M059J (cell line): ENCODE results near the gene ENPP1. TPM values are rescaled to one million over a fixed set of nuclear protein-coding genes. Genes with fewer than 3 reads are reported as not detected.
"Not testable (repeated sequence)": the region's sequence is repeated elsewhere in the genome, so short reads cannot be mapped to it uniquely, and the experiment has no call there.

Source experiments
- DNase-seq: peaks from one replicate; pipeline ENCODE4 v3.0.0-alpha.2; 2012; ENCODE audit warnings: low read depth
- total RNA-seq: library from RNA; depleted of rRNA; stranded (reverse); fragments of >200 nt; shearing (Covaris generic); gene quantifications from 2 replicates; pipeline ENCODE4 v1.2.3, GENCODE V29; 2014; rRNA removed

Gene ENPP1
- total RNA-seq, 1 experiment from 2014 or later, result 40.5 TPM

DNA sequence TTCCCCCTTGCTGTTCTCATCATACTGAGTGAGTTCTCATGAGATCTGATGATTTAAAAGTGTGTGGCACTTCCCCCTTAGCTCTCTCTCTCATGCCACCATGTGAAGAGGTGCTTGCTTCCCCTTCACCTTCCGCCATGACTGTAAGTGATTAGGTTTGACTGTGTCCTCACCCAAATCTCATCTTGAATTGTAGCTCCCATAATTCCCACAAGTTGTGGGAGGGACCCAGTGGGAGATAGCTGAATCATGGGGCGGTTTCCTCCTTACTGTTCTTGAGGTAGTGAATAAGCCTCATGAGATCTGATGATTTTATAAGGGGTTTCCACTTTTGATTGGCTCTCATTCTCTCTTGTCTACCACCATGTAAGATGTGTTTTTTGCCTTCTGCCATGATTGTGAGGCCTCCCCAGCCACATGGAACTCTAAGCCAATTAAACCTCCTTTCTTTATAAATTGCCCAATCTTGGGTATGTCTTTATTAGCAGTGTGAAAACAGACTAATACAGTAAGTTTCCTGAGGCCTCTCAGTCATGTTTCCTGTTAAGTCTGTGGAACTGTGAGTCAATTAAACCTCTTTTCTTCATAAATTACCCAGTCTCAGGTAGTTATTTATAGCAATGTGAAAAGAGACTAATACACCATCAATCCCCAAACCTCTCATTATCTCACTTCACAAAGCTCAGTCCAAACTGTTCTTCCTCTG, 108.4 kb downstream of the ENPP1 start:
- DNase-seq, result not testable (repeated sequence)

DNA sequence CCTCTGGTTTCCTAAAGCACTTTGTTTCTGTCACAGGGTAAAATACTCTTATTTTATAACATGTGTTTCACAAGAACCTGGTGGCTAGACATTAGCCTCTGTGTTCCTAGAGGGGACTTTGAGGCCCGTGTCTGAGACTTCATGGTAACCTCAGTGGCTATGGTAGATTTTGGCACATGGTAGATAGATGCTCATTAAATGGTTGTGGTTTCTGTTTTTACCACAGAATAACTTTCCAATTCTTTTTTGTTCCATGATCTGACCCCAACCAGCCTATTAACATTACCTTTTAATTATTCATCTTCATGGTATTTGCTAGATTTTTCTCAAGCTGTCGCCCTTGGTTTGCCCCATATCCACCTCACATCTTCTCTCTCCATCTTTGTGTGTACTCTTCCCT, 109.0 kb downstream of the ENPP1 start:
- peak; percentile 77 for DNase-seq

DNA sequence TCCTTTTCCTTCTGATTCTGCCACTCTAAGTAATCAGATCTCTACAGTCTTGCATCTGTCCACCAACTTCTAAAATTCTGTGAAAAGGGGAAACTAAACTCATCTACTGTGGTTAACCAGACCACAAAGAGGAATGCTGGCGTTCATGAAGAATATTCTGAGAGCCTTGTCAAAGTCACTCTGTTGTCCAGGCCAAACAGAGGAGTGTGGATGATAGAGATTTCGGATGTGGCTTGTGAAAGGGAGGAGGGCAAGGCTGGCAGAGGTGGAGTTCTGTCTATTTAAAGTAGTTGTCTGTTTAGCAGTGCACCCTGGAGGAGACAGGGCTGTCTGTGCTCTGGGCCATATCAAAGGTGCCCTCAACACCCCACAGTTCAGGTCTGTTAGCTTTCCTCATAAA, 109.5 kb downstream of the ENPP1 start:
- peak; percentile 93 for DNase-seq

DNA sequence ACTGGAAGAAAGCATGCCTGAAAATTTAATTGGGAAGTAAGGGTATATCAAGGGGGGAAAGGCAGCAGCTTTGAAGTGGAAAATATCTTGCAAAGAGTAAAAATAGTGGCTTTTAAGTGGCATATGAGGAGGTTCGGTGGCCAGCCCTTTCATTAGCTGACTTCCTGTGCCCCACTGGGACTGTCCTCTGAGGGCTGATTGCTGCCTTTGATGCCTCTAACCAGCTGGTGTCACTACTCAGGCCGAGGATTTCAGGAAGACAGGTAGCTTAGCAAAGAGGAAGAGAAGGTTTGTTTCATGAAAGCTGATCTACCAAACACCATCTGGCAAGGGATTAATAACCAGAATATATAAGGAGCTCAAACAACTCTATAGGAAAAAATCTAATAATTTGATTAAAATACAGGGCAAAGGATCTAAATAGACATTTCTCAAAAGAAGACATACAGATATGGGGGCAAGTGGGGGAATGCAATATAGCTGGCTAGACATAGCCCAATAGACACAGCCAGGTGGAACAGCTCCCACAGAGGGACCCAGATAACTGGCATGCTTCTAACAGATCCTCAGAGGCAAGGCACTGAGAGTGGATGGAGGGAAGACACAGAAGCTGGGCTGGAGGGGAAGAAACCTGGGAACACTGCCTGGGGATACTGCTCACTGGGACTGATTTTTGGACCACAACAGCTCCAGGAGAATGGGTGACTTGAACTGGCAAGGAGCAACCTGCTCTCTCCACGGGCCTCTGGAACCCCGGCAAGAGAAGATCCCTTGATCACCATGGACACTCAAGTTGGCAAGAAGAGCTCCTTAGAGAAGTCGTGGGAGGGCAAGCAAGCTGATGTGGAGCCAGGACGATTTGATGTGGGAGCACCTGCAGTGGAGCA, 110.2 kb downstream of the ENPP1 start:
- DNase-seq, result no peak

DNA sequence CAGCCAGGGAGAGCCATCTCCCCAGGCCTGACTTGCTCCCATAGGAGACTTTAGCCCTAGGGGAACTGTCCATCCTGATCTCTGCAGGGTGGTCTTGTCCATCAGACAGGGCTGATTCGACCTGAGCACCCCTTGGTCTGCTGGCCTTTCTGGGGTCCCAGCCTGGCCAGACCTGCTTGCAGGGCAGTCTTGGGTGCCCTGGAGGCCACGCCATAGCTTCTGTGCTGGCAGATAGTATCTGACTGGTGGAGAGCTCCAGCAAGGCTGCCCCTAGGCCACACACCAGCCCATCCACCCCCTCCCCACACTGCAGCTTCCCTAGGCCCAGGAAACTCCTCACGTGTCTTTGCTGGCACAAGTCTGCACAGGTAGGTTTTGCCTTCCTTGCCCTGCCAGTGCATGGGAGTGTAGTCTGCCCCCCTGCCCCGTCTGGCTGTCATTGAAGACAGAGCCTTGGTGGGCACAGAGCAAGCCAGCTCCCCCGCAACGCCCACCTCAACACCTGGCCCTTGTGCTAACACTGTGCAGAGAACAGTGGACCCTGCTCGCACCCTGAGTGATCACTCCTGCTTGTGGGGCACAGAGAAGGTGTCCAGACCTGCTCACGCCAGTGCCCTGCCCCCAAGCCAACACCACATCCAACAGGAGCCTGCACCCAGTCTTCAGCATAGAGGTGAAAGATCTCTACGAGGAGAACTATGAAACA, 111.0 kb downstream of the ENPP1 start:
- no peak for DNase-seq

DNA sequence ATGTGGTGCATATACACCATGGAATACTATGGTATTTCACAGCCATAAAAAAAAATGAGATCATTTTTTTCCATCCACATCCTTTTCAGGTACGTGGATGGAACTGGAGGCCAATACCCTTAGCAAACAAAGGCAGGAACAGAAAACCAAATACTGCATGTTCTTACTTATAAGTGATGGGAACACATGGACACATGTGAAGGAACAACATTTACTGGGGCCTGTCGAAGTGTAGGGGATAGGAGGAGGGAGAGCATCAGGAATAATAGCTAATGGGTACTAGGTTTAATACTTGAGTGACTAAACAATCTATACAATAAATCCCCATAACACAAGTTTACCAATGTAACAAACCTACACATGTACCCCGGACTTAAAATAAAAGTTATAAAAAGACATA, 112.8 kb downstream of the ENPP1 start:
- no peak for DNase-seq

DNA sequence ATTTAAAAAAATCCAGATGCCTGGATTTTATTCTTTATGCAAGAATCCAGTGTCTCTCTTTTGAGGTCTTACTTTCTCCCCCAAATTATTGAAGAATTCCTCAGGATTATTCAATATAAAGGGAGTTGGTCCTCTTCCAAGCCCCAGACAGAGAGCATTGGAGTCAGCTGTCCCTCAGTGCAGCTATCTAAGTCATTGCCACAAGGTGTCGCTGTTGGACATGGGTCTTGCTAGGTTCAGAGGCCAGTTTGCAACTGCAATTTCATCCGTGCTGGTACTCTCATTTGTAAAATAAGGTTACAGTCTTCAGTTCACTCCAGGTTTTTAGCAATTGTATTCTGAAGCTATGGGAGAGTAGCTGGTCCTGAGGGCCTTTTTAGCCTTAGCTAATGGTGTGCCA, 115.5 kb downstream of the ENPP1 start:
- DNase-seq, result peak; percentile 70

DNA sequence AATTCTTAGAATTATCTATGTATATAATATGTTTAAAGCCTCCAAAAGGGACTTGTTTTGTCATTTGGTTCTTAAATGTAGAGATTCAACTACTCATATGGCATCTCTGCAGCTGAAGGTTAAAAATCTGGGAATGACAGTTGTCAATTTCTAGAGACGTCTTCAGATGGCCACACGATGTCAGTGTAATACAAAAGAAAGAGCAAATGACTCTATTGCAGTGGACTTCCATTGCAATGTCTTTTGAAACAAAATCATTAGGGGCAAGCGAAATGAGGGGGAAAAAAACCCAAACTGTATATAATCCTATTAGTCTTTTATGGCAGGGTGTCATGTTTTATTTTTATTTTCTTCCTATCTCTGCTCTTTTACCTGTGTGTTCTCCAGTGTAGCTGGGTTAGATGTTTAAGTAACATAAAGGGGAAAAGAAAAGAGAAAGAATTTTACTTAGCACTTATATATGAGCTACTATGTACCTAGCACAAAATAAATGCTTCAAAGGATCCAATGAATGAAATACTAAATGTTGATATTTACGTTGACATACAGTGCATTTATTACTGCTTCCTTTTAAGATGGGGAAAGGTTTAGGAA, 117.2 kb downstream of the ENPP1 start:
- DNase-seq, result peak; percentile 72

DNA sequence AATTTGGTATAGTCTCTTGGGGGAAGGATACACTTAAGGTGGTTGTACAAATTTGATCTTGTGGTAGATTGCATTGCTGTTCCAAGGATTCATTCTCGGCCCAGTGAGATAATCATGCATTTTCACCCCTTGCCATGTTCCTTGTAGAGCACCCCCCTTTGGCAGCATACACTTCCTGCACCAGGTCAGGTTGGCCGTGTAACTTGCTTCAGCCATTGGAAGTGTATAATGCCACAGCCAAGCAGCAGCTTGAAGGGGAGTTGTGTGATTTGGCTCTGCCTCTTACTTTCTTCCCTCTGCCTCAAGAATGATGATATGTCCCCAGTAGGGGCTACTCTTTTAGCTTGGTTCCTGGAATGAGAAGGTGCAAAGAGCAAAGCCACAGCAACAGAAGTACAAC, 121.4 kb downstream of the ENPP1 start:
- DNase-seq, result no peak

DNA sequence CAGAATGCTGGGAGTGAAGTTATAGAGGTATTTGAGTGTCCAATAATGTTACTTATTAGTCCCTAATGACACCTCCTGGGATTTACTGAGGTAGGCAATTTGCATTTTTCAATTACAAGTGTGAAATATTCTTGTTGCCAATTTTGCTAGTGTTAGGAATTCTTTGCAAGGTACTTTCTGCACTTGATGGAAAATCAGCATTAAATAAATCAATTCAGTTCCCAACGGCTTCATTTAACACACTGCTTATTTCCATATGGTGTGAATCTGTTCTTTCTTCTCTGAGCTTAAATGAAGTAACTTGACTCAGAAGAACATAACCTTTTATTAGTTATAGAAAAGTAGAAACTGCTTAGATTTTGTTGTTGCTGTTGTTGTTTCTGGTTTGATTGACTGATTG, 122.2 kb downstream of the ENPP1 start:
- no peak for DNase-seq

DNA sequence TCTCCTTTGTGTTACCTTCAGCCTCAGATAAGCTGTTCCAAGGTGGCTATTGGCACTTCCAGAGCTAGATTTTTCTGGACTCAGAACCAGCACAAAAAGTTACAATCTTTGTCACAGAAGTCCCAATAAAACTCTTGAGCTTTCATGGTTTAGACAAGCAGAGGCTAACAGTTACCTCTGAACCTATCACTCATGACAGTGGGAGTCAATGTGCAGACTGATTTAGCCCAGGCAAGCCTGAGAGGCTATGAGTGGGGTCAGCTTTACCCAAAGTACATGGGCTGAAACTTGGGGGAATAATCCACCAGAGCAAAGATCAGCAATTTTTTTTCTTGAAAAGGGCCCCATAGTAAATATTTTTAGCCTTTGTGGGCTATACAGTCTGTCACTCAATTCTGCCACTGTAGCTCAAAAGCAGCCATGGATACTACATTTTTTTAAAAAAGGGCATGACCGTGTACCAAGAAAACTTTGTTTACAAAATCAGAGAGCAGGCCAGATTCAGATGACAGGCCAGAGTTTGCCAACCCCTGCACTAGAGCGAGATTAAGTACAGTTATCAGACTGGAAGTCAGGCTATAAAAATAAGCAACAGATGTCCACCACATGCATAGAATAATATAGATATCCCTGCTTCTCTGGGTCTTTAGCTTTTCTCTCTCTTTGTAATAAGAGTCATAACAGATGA, 123.4 kb downstream of the ENPP1 start:
- no peak for DNase-seq

DNA sequence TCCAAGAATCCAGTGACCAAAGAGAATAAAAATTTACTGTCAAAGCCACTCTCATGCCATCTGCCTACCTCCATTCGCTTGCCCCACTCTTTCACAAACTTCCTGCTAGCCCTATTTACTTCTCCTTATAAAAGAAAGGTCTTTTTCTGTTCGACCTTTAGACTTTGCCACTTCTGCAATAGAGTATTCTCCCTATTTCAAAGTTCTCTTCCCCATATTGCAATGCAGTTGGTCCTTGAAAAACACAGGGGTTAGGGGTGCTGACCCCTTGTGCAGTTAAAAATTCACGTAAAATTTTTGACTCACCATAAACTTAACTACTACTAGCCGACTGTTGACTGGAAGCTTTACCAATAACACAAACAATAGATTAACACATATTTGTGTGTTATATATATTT, 128.3 kb downstream of the ENPP1 start:
- no peak for DNase-seq

DNA sequence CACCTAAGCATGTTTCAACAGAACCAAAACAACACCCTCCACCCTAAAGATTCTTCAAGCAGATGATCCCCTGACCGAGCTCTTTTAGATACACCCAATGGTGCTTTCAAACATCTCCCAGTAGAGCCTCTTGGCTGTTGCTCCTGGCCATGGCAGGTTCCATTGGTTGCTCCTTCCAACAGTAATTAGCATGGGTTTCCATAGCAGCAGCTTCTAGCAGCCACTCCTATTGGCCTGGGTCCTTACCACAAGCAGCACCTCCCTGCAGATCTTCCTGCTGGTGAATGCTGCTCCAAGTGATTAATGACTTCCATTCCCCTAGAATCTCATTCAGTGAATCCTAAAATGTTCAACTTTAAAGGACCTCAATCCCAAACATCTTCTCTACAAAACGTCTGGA, 129.4 kb downstream of the ENPP1 start:
- DNase-seq, result peak; percentile 74

DNA sequence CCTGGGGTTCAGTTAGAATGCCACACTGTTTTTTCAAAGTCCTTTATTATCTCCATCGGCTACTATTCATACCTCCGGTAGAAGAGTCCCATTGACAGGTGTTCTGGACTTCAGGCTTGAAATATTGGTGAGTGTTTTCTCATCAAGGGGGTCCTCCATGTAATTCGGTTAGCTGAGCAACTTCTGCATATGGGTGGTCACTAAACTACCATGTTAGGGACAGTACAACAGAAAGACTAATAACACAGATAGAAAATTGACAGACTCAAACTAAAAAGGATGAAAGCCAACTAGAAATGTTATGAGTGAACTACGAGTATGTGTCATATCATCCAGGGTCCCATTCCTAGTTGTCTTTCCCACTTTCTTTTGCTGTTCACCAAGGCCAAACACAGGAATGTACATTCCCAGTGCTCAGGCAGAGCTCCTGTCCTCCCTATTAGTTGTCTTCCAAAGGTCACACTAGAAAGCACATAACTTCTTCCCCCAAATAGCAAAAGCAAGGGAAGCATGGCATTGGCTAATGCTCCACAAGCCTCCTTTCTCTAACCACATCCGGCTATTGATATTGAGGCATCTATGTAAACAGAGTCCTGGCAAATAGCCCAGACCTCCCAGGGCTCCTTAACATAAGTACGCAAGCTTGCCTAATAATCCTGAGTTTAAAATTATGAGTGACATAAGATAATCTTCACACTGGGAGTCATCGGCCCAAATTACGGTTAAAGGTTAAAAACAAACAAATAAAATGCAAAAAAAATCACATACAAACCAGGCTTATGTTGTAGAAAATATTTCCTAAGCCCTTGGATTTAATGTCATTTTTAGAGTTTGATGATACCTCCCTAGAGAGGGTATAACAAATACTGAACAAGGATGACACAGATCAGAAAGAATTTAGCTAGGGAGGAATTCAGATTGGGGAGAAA, 130.1 kb downstream of the ENPP1 start:
- peak; percentile 80 for DNase-seq

Other genes starting within 250 kb of the ENPP1 start
- not detected in 2 replicates for gene ARG1, start 234.8 kb upstream of the ENPP1 start, total RNA-seq
- 21.6 and 35.0 TPM in 2 replicates for gene MED23, start 179.8 kb upstream of the ENPP1 start, total RNA-seq
- 0.02 and 0.54 TPM in 2 replicates for gene ENPP3, start 170.7 kb upstream of the ENPP1 start, total RNA-seq
- gene OR2A4, start 106.6 kb upstream of the ENPP1 start, total RNA-seq, result 0.59 TPM in 1 of 2 replicates, not detected in the other
- gene CTAGE9, start 97.0 kb upstream of the ENPP1 start, total RNA-seq, result 0.27 TPM in 1 of 2 replicates, not detected in the other
- 44.5 and 76.7 TPM in 2 replicates for gene CCN2, start 143.4 kb downstream of the ENPP1 start, total RNA-seq